Measurements from ENCODE around the gene RIBC2.
"Not testable (repeated sequence)": the region's sequence is repeated elsewhere in the genome, so short reads cannot be mapped to it uniquely, and the experiment has no call there.

Gene RIBC2

GRCh38 chr22:45425101-45425500, 11.6 kb downstream of the RIBC2 start:
- no peak for ATAC-seq

GRCh38 chr22:45425531-45426265, 12.2 kb downstream of the RIBC2 start:
- ATAC-seq = no peak

- ATAC-seq = no peak
These were observed 12.9 kb downstream of the RIBC2 start for GRCh38 chr22:45426387-45426786.

GRCh38 chr22:45427114-45427513, 13.6 kb downstream of the RIBC2 start:
- no peak for ATAC-seq

- ATAC-seq = no peak
These were observed 15.2 kb downstream of the RIBC2 start for GRCh38 chr22:45428391-45429385.

GRCh38 chr22:45429424-45429823, 15.9 kb downstream of the RIBC2 start:
- ATAC-seq = no peak

- ATAC-seq = no peak
These were observed 16.7 kb downstream of the RIBC2 start for GRCh38 chr22:45429981-45430775.

GRCh38 chr22:45430871-45431270, 17.4 kb downstream of the RIBC2 start:
- no peak for ATAC-seq

- ATAC-seq = no peak
These were observed 21.5 kb downstream of the RIBC2 start for GRCh38 chr22:45434981-45435380.

GRCh38 chr22:45435544-45436139, 22.1 kb downstream of the RIBC2 start:
- peak; percentile 65 to 81 for ATAC-seq

GRCh38 chr22:45436871-45437517, 23.5 kb downstream of the RIBC2 start:
- ATAC-seq = not testable (repeated sequence)

- ATAC-seq = no peak
These were observed 24.8 kb downstream of the RIBC2 start for GRCh38 chr22:45438336-45438735.

- not testable (repeated sequence) for ATAC-seq
These were observed 27.2 kb downstream of the RIBC2 start for GRCh38 chr22:45440688-45441087.

- peak; percentile 71 to 82 for ATAC-seq
These were observed 27.6 kb downstream of the RIBC2 start for GRCh38 chr22:45441138-45441537.

- no peak for ATAC-seq
These were observed 28.6 kb downstream of the RIBC2 start for GRCh38 chr22:45442116-45442515.

GRCh38 chr22:45444168-45444567, 30.7 kb downstream of the RIBC2 start:
- ATAC-seq = no peak

- no peak for ATAC-seq
These were observed 31.7 kb downstream of the RIBC2 start for GRCh38 chr22:45445031-45445710.

- no peak for ATAC-seq
These were observed 32.7 kb downstream of the RIBC2 start for GRCh38 chr22:45446216-45446615.

GRCh38 chr22:45447596-45447995, 34.1 kb downstream of the RIBC2 start:
- ATAC-seq = not testable (repeated sequence)

- ATAC-seq = no peak
These were observed 34.9 kb downstream of the RIBC2 start for GRCh38 chr22:45448431-45448830.

- ATAC-seq = not testable (repeated sequence)
These were observed 35.9 kb downstream of the RIBC2 start for GRCh38 chr22:45449442-45449841.
